ENCODE data around the gene TLR10.

The TLR10 gene

GRCh38 chr4:38800961-38801450 is 18.2 kb upstream of the TLR10 start:
- Histone ChIP-seq H3K9me3 (ENCODE audit: control insufficient read depth, low read length) (no peaks in the 10 kb centered on the region), H3K9ac (no peak overlapping the region), H3K36me3 (ENCODE audit: control insufficient read depth, insufficient read depth, low read length) (no peaks in the 10 kb centered on the region), H3K79me2 (no peaks in the 10 kb centered on the region), H3K27me3 (ENCODE audit: control insufficient read depth, insufficient read depth, low read length) (no peaks in the 10 kb centered on the region), H2AFZ (no peak overlapping the region), H3K4me1 (no peaks in the 10 kb centered on the region), H3K4me3 (ENCODE audit: low read depth, low read length) (no peak overlapping the region), H3K27ac (no peak overlapping the region), H3K4me2 (ENCODE audit: low read length) (no peak overlapping the region)
- TF ChIP-seq CTCF (IDR thresholded peaks at IDR 0.05) = no peak

GRCh38 chr4:38800366-38800765 is 17.6 kb upstream of the TLR10 start:
- Histone ChIP-seq H3K4me1 (no peaks in the 10 kb centered on the region), H3K27me3 (ENCODE audit: control insufficient read depth, insufficient read depth, low read length) (no peaks in the 10 kb centered on the region), H3K9ac (no peak overlapping the region), H3K9me3 (ENCODE audit: control insufficient read depth, low read length) (no peaks in the 10 kb centered on the region), H3K27ac (no peak overlapping the region), H3K4me3 (ENCODE audit: low read depth, low read length) (no peak overlapping the region), H2AFZ (no peak overlapping the region), H3K36me3 (ENCODE audit: control insufficient read depth, insufficient read depth, low read length) (no peaks in the 10 kb centered on the region), H3K4me2 (ENCODE audit: low read length) (no peak overlapping the region), H3K79me2 (no peaks in the 10 kb centered on the region)
- no peak for TF ChIP-seq CTCF (IDR thresholded peaks at IDR 0.05)

- no peak overlapping the region for H2AFZ ChIP-seq
- H3K79me2 ChIP-seq = no peaks in the 10 kb centered on the region
- no peak overlapping the region for H3K4me3 ChIP-seq (ENCODE audit: low read depth, low read length)
- H3K4me1 ChIP-seq = no peaks in the 10 kb centered on the region
- no peak overlapping the region for H3K4me2 ChIP-seq (ENCODE audit: low read length)
- H3K36me3 ChIP-seq (ENCODE audit: control insufficient read depth, insufficient read depth, low read length) = no peaks in the 10 kb centered on the region
- no peak for TF ChIP-seq CTCF (IDR thresholded peaks at IDR 0.05)
- no peaks in the 10 kb centered on the region for H3K9me3 ChIP-seq (ENCODE audit: control insufficient read depth, low read length)
- no peak overlapping the region for H3K9ac ChIP-seq
- H3K27ac ChIP-seq = no peak overlapping the region
- H3K27me3 ChIP-seq (ENCODE audit: control insufficient read depth, insufficient read depth, low read length) = no peaks in the 10 kb centered on the region
Measured at GRCh38 chr4:38795087-38795486, 12.3 kb upstream of the TLR10 start.

- H3K36me3 ChIP-seq (ENCODE audit: control insufficient read depth, insufficient read depth, low read length) = no peaks in the 10 kb centered on the region
Measured at GRCh38 chr4:38794051-38794450, 11.3 kb upstream of the TLR10 start.

More at GRCh38 chr4:38794051-38794450, 11.3 kb upstream of the TLR10 start:
- Histone ChIP-seq H3K27me3 (ENCODE audit: control insufficient read depth, insufficient read depth, low read length) (no peaks in the 10 kb centered on the region), H3K4me2 (ENCODE audit: low read length) (no peak overlapping the region), H3K9me3 (ENCODE audit: control insufficient read depth, low read length) (no peaks in the 10 kb centered on the region), H3K79me2 (no peaks in the 10 kb centered on the region), H3K4me3 (ENCODE audit: low read depth, low read length) (no peak overlapping the region), H3K27ac (no peak overlapping the region), H3K4me1 (no peaks in the 10 kb centered on the region), H3K9ac (no peak overlapping the region), H2AFZ (no peak overlapping the region)
- no peak for TF ChIP-seq CTCF (IDR thresholded peaks at IDR 0.05)

All from parathyroid adenoma (tissue), 2 donors.